Heart left ventricle (tissue), 16 donors: ENCODE data around the gene SIGLEC1. TPM values are rescaled to one million over a fixed set of nuclear protein-coding genes. Genes with fewer than 3 reads are reported as not detected.

Experiments used
- ATAC-seq, 4 donors: fragments of 200-7000 bp; cut with Tn5 transposase; one replicate each; pipeline ENCODE4 v1.9.1; 2020 to 2022; ENCODE audit warnings: moderate library complexity in 4 of 4, mild to moderate bottlenecking in 3 of 4, moderate number of reproducible peaks in 1 of 4
- DNase-seq, 5 donors: peaks; one replicate each; pipeline ENCODE4 v3.0.0-alpha.2; 2020
- H3K27ac ChIP-seq, 12 donors: fragments of 200-600 bp; sonication (generic) in 4 of 12; one replicate each; pipeline versions ENCODE4 v1.5.0 to v1.8.0; 2016 to 2022; ENCODE audit warnings: mild to moderate bottlenecking in 2 of 12
- H3K27me3 ChIP-seq, 9 donors: fragments of 200-600 bp; sonication (generic) in 2 of 9; one replicate each; pipeline versions ENCODE4 v1.5.1 to v1.8.0; 2016 to 2022; ENCODE audit warnings: mild to moderate bottlenecking in 3 of 9
- H3K36me3 ChIP-seq, 9 donors: fragments of 200-600 bp; sonication (generic) in 2 of 9; one replicate each; pipeline versions ENCODE4 v1.5.0 to v1.8.0; 2018 to 2022; ENCODE audit warnings: mild to moderate bottlenecking in 2 of 9
- H3K4me1 ChIP-seq, 12 donors: fragments of 200-600 bp; sonication (generic) in 4 of 12; one replicate each; pipeline versions ENCODE4 v1.5.0 to v1.8.0; 2016 to 2022; ENCODE audit warnings: mild to moderate bottlenecking in 3 of 12
- H3K4me3 ChIP-seq, 12 donors: fragments of 200-600 bp; sonication (generic) in 4 of 12; one replicate each; pipeline versions ENCODE4 v1.5.0 to v1.8.0; 2017 to 2022; ENCODE audit warnings: mild to moderate bottlenecking in 9 of 12, moderate library complexity in 4 of 12
- H3K9me3 ChIP-seq, 12 donors: fragments of 200-600 bp; sonication (generic) in 4 of 12; one replicate each; pipeline versions ENCODE4 v1.5.0 to v1.8.0; 2016 to 2022; ENCODE audit warnings: mild to moderate bottlenecking in 1 of 12
- POLR2A ChIP-seq, 2 donors: fragments of 450-650 bp; IDR thresholded peaks; one replicate each; pipeline ENCODE4 v1.6.1; 2017; ENCODE audit warnings: antibody characterized with exemption in 2 of 2, mild to moderate bottlenecking in 2 of 2, moderate library complexity in 2 of 2
- WGBS, 4 donors: extraction: QIAGEN DNeasy Blood & Tissue Kit in 2 of 4; methylation state at CpG; one replicate each; pipeline versions ENCODE4 v1.1.5 to v1.1.7; 2013 to 2018; 5-methylcytosine and 5-hydroxymethylcytosine counted together
- intact Hi-C, 10 donors: fragments of 100-400 bp; cut with DNase I; formaldehyde crosslinking; loops; one replicate each; pipeline versions ENCODE4 v1.11.1 to v1.14.2; 2022
- polyA plus RNA-seq, 2 donors: library from polyadenylated mRNA; stranded (reverse); fragments of 200-250 nt; gene quantifications; one replicate each; pipeline ENCODE4 v1.2.3, GENCODE V29; 2013
- total RNA-seq, 9 donors: library from RNA; depleted of rRNA in 2 of 9; stranded (reverse); fragments of >200 nt in 2 of 9; fragmentation: NEBNext Ultra II Directional in 3 of 9; extraction: Animal tissue kit (Norgen Biotek cat#: 25700) in 3 of 9; gene quantifications; one replicate each; pipeline versions ENCODE4 v1.1.0 to v1.2.4, GENCODE V29; 2016 to 2023
- TF ChIP-seq, protein P1 (sequence below), 12 donors: fragments of 200-600 bp; sonication (generic) in 4 of 12; IDR thresholded peaks; one replicate each; pipeline versions ENCODE4 v1.5.0 to v1.8.0; 2018 to 2022; ENCODE audit warnings: antibody characterized with exemption in 12 of 12, mild to moderate bottlenecking in 5 of 12
- donor health status: ischemic (EF 13 %, LVEDD 7.1; RV severe dilation, severe dysfunction).
- donor health status: healthy with polysubstance abuse.
- donor health status: DM: no; HTN: yes; CAD: no.
- donor health status: DM: no; HTN: no; CAD: no.
- donor health status: ischemic (EF 25% LVEDD 6.9; RV normal size, moderate dysfunction).
- donor health status: ischemic (EF 25% LVEDD 5.7; RV mildly dilated, moderate dysfunction).
- donor health status: healthy.
- donor health status: DM: yes; HTN: yes; CAD: no.
- donor health status: ischemic (EF 35%, LVEDD 5.7; RV mildly dilated, moderate dysfunction).
- donor health status: nonischemic (EF 11% LVEDD 7.7; RV severe dilation, severe dysfunction).
- donor health status: DM: yes; HTN: yes; CAD: no.
- donor health status: PGD.
- donor health status: ischemic (EF 29% LVEDD 5.4; RV normal size, mild dysfunction).
- donor health status: nonischemic (EF 23%, LVEDD 6.1; RV moderate dilation, normal function).

The SIGLEC1 gene
- total and polyA plus RNA-seq, 11 donors, result 1.5 to 51.9 (median 5.7) TPM

DNA sequence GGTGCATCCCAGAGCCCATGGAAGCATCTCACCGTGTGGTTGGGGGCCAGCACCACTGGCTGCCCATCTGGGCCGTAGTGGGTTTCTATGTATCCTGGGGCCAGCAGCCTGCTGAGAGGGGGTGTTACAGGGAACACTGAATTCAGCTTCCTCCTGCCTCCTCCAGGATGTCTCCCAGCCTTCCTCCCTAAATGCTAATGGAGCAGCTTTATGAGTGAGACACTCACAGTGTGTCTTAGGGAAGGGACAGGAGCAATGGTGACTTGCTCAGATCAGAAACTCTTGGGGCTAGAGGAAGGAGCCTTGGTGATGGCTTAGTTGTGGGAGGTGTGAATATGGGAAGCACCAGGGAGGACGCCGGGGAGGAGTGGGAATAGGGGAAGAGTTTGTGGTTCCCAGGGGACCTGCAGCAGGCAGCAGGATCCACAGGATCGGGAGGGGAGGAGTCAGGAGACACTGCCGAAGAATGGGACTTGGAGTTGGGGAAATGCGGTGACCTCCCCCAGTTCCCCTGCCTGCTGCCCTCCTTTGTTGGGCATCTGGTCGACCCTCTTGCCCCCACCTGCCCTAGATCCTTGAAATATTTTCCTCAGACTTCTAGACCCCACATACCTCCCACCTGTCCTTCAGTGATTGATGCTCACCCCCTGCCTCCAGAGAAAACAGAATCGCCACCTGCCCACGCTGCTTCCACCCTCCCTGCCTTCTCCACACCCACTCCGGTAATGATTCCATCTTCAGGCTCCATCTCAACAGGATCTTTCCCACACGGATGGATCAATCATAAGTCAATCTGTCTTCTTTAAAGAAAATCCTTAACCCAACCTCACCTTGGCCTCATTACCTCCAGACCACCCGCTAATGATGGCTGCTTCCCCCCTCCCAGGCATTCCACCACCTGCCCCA, 37.2 kb downstream of the SIGLEC1 start:
- WGBS, 4 donors, result 51 to 55% (median 54%) methylated on average over 11 to 13 of the region's 13 CpGs
- TF ChIP-seq, protein P1, sequence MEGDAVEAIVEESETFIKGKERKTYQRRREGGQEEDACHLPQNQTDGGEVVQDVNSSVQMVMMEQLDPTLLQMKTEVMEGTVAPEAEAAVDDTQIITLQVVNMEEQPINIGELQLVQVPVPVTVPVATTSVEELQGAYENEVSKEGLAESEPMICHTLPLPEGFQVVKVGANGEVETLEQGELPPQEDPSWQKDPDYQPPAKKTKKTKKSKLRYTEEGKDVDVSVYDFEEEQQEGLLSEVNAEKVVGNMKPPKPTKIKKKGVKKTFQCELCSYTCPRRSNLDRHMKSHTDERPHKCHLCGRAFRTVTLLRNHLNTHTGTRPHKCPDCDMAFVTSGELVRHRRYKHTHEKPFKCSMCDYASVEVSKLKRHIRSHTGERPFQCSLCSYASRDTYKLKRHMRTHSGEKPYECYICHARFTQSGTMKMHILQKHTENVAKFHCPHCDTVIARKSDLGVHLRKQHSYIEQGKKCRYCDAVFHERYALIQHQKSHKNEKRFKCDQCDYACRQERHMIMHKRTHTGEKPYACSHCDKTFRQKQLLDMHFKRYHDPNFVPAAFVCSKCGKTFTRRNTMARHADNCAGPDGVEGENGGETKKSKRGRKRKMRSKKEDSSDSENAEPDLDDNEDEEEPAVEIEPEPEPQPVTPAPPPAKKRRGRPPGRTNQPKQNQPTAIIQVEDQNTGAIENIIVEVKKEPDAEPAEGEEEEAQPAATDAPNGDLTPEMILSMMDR (IDR thresholded peaks at IDR 0.05), result no peak
- TF ChIP-seq POLR2A (IDR thresholded peaks at IDR 0.05), result no peak
- H3K36me3 ChIP-seq, result peaks cover 0 to 3% (median 0%) of the 10 kb centered on the region in 9 donors
- ATAC-seq (no peak), DNase-seq (no peak)
- intact Hi-C loops, result loop anchor here in 7 of 10 donors (2.0 to 10.0 kb wide), 9 partner anchors 36 to 420 kb away; partner anchors contain the start of genes ADISSP (in 2 of the 7) and SPEF1 (in 1 of the 7)
- H3K9me3 ChIP-seq, result no peaks in the 10 kb centered on the region
- peaks cover 0 to 35% (median 19%) of the 10 kb centered on the region in 12 donors for H3K4me1 ChIP-seq
- H3K27ac ChIP-seq, result no peak overlapping the region
- no peak overlapping the region for H3K4me3 ChIP-seq
- H3K27me3 ChIP-seq, result peaks cover 8 to 52% (median 36%) of the 10 kb centered on the region in 9 donors

DNA sequence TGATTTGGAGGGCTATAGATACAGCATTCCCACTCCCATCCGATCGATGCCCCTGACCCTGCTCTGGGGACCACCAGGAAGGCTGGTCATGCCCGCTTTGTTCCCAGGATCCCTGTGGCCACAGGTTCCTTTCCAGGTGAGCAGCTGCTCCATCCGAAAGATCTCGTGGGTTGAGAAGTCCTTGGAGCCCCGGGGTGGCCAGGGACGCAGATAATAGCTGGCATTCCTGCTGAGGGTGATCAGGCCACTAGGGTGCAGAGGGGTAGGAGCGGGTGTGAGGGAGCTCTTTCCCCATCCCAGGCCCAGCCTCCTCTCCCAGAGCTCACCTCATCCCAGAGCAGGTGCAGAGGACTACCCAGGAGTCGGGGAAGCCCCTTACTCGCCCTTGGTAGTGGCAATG, 38.0 kb downstream of the SIGLEC1 start:
- intact Hi-C loops, result loop anchor here in 4 of 10 donors (2.0 to 10.0 kb wide), 4 partner anchors 36 to 420 kb away; no protein-coding TSS in a partner anchor
- DNase-seq (peak in 1 of 5 donors; percentile 13), ATAC-seq (no peak)
- Histone ChIP-seq H3K27ac (no peak overlapping the region), H3K36me3 (peaks cover 0 to 3% (median 0%) of the 10 kb centered on the region in 9 donors), H3K4me1 (peaks cover 0 to 31% (median 19%) of the 10 kb centered on the region in 12 donors), H3K27me3 (peaks cover 8 to 52% (median 36%) of the 10 kb centered on the region in 9 donors), H3K9me3 (no peaks in the 10 kb centered on the region), H3K4me3 (no peak overlapping the region)
- TF ChIP-seq, protein P1 (IDR thresholded peaks at IDR 0.05), result no peak
- no peak for TF ChIP-seq POLR2A (IDR thresholded peaks at IDR 0.05)
- WGBS, 4 donors, result 68 to 70% (median 69%) methylated on average over 9 to 10 of the region's 10 CpGs

DNA sequence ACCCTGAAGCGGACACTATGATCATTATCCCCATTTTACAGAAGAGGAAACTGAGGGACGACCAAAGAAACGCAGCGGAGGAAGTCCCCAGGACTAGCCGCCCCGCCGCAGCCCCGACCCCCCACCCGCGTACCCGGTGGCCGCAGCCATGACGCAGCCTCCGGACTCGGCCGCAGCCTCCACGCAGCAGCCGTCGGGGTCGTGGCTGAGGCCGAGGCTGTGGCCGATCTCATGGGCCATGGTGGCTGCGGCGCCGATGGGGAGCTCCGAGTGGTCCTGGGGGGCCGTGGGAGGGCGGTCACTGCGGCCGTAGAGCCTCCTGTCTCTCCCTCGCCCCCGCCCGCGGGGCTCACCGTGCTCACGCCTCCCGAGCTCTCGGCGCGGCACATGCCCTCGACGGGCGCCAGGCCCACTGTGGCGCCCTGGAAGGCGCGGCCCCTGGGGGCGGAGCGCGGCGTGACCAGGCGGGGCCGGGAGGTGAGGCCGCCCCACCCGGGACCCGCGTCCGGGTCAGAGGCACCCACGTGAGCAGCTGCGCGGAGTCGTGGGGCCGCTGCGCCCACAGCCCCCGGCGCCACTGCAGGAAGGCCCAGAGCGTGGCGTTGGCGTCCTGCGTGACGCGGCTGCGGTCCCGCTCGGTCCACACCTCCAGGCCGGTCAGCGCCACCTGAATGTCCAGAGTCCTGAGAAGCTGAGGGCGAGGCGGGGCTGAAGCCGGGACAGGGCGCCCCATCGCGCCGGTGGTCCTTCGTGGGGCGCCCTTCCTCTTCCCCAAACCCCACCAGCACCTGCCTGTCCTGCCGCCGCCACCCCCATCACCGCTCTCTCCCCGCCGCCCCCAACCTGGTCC, 39.0 kb downstream of the SIGLEC1 start:
- peaks cover 8 to 52% (median 36%) of the 10 kb centered on the region in 9 donors for H3K27me3 ChIP-seq
- intact Hi-C loops, result loop anchor here in 4 of 10 donors (2.0 to 10.0 kb wide), 4 partner anchors 37 to 421 kb away; no protein-coding TSS in a partner anchor
- H3K27ac ChIP-seq, result no peak overlapping the region
- TF ChIP-seq, protein P1 (IDR thresholded peaks at IDR 0.05), result no peak
- no peak for TF ChIP-seq POLR2A (IDR thresholded peaks at IDR 0.05)
- H3K4me1 ChIP-seq, result peaks cover 0 to 31% (median 18%) of the 10 kb centered on the region in 12 donors
- peaks cover 0 to 3% (median 0%) of the 10 kb centered on the region in 9 donors for H3K36me3 ChIP-seq
- H3K4me3 ChIP-seq, result no peak overlapping the region
- DNase-seq, result peak in 1 of 5 donors; percentile 66
- 44 to 46% (median 45%) methylated on average over 32 to 90 of the region's 90 CpGs for WGBS, 4 donors
- H3K9me3 ChIP-seq, result no peaks in the 10 kb centered on the region
- no peak for ATAC-seq
